Peyer's patch (tissue), 4 donors: Measurements from ENCODE around the gene TTBK2.

Source experiments
- CTCF ChIP-seq, 6 experiments: fragments of 450-650 bp in 4 of 6; fragments of 200-600 bp in 2 of 6; sonication (generic) in 1 of 6; IDR thresholded peaks; one replicate each; pipeline ENCODE4 v1.5.1; 2017 to 2019; ENCODE audit warnings: antibody characterized with exemption in 6 of 6, mild to moderate bottlenecking in 3 of 6, moderate library complexity in 1 of 6
- POLR2A ChIP-seq, 2 donors: fragments of 450-650 bp; IDR thresholded peaks; one replicate each; pipeline ENCODE4 v1.5.1; 2017; ENCODE audit warnings: antibody characterized with exemption in 2 of 2, mild to moderate bottlenecking in 2 of 2, moderate library complexity in 2 of 2

GRCh38 chr15:42785569-42785968 lies 135.0 kb downstream of the TTBK2 start:
- TF ChIP-seq CTCF (IDR thresholded peaks at IDR 0.05) (no peak), POLR2A (IDR thresholded peaks at IDR 0.05) (no peak)
